Endodermal cell (in vitro differentiated cells): ENCODE data around the gene SPRYD3. TPM values are rescaled to one million over a fixed set of nuclear protein-coding genes. Genes with fewer than 3 reads are reported as not detected.

Experiments
- DNase-seq: peaks from one replicate; pipeline ENCODE4 v3.0.0-alpha.2; 2017
- H3K27ac ChIP-seq: 2 replicates; pipeline ENCODE4 v1.5.1; 2013; ENCODE audit warnings: mild to moderate bottlenecking, low read depth, low read length, moderate library complexity
- H3K27me3 ChIP-seq: 2 replicates; pipeline ENCODE4 v1.6.1; 2013; ENCODE audit warnings: mild to moderate bottlenecking, low read length, moderate library complexity; ENCODE audit not compliant: insufficient read depth, control insufficient read depth, poor library complexity, severe bottlenecking
- H3K36me3 ChIP-seq: 2 replicates; pipeline ENCODE4 v1.7.0; 2013; ENCODE audit warnings: mild to moderate bottlenecking, low read length, moderate library complexity; ENCODE audit not compliant: control insufficient read depth, insufficient read depth
- H3K4me1 ChIP-seq: one replicate; pipeline ENCODE4 v1.7.0; 2013; ENCODE audit warnings: low read length; ENCODE audit not compliant: control insufficient read depth, insufficient read depth
- H3K4me3 ChIP-seq: 2 replicates; pipeline ENCODE4 v1.5.1; 2013; ENCODE audit warnings: mild to moderate bottlenecking, low read length, moderate library complexity
- H3K9ac ChIP-seq: 2 replicates; pipeline ENCODE4 v1.6.1; 2013; ENCODE audit warnings: mild to moderate bottlenecking, low read length, moderate library complexity; ENCODE audit not compliant: poor library complexity, severe bottlenecking; ENCODE audit errors: extremely low read depth
- H3K9me3 ChIP-seq: 2 replicates; pipeline ENCODE4 v1.6.1; 2013; ENCODE audit warnings: mild to moderate bottlenecking, low read length, moderate library complexity; ENCODE audit not compliant: control insufficient read depth
- H3K27ac Mint-ChIP-seq: 2 replicates; pipeline ENCODE4 v1.8.0; 2020; ENCODE audit warnings: mixed read lengths
- H3K27me3 Mint-ChIP-seq: 2 replicates; pipeline ENCODE4 v1.8.0; 2021; ENCODE audit warnings: mild to moderate bottlenecking, mixed read lengths; ENCODE audit not compliant: insufficient read depth
- H3K36me3 Mint-ChIP-seq: 2 replicates; pipeline ENCODE4 v1.8.0; 2020; ENCODE audit warnings: low read depth, mixed read lengths
- H3K4me1 Mint-ChIP-seq: 2 replicates; pipeline ENCODE4 v1.8.0; 2020; ENCODE audit warnings: mixed read lengths
- H3K4me3 Mint-ChIP-seq: 2 replicates; pipeline ENCODE4 v1.8.0; 2020; ENCODE audit warnings: mild to moderate bottlenecking, moderate library complexity, mixed read lengths
- H3K9me3 Mint-ChIP-seq: 2 replicates; pipeline ENCODE4 v1.8.0; 2020; ENCODE audit warnings: mild to moderate bottlenecking, mixed read lengths
- WGBS, 2 experiments: methylation state at CpG; one replicate each; pipeline versions ENCODE4 v1.1.5 to v1.1.7; 2013; ENCODE audit warnings: missing lambda C conversion rate in 2 of 2, mixed read lengths in 1 of 2; ENCODE audit not compliant: insufficient coverage in 1 of 2, insufficient read length in 1 of 2; 5-methylcytosine and 5-hydroxymethylcytosine counted together
- total RNA-seq, 2 donors: library from RNA; stranded (reverse); fragmentation: NEBNext Ultra II Directional in 1 of 2; extraction: Animal tissue kit (Norgen Biotek cat#: 25700) in 1 of 2; gene quantifications; 2 replicates in 1 of 2; 3 replicates in 1 of 2; pipeline ENCODE4 v1.2.1, GENCODE V29; 2021
- TF ChIP-seq, protein P1 (sequence below): fragments of 200-600 bp; sonication (generic); conservative IDR thresholded peaks from 2 replicates; pipeline ENCODE4 v1.5.0; 2021; ENCODE audit warnings: antibody characterized with exemption, mild to moderate bottlenecking

The SPRYD3 gene
- total RNA-seq, 2 donors from 2014 or later: 13.0 to 18.4 TPM

DNA sequence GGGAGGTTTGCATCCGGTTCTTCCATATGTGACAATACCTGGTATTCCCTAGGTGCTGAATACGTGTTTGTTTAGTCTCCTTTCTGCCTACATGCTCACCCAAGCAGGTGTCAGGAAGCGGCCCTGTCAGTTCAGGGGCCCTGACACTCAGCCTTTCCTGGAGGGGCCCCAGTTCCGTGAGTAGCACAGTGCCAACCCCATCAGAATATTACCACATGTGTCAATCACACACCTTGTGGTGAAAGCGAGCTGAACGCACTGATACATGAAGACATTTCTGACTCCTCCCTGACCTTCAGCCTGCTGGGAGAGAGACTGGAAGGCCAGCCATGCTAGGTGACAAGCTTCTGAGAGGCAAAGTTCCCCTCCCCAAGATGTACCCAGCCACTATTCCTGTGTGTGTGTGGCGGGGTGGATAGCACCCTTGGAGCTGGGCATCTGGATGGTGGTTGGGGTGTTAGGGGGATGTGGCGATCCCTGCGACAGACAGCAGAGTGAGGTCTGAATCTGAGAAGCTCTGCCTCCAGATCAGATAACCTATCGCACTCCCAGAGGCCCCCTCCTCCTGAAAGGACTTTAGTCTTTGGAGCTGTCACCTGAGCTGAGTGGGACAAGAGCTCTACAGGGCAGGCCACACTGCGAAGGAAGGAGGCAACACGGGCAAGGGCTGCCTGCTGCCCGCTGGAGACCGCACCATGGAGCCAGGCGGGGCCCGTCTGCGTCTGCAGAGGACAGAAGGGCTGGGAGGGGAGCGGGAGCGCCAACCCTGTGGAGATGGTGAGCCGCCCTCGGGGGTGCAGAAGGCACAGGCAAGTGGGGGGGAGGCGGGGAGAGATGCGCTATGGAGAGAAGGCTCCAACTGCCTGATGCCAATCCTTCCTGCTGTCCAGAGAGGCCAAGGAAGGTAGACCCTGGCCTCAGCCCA is 24.0 kb upstream of the SPRYD3 start, which contains the start of gene SOAT2:
Gene SOAT2, plus strand, starts transcription at position 604 of the 925 bp plus-strand sequence. Its CDS starts 92 bp downstream, at position 696.
- peaks cover 17% of the 10 kb centered on the region for H3K27me3 Mint-ChIP-seq
- peak within 1 kb of the TSS; percentile 55 for H3K27ac Mint-ChIP-seq
- no peak within 1 kb of the TSS for H3K27ac ChIP-seq

DNA sequence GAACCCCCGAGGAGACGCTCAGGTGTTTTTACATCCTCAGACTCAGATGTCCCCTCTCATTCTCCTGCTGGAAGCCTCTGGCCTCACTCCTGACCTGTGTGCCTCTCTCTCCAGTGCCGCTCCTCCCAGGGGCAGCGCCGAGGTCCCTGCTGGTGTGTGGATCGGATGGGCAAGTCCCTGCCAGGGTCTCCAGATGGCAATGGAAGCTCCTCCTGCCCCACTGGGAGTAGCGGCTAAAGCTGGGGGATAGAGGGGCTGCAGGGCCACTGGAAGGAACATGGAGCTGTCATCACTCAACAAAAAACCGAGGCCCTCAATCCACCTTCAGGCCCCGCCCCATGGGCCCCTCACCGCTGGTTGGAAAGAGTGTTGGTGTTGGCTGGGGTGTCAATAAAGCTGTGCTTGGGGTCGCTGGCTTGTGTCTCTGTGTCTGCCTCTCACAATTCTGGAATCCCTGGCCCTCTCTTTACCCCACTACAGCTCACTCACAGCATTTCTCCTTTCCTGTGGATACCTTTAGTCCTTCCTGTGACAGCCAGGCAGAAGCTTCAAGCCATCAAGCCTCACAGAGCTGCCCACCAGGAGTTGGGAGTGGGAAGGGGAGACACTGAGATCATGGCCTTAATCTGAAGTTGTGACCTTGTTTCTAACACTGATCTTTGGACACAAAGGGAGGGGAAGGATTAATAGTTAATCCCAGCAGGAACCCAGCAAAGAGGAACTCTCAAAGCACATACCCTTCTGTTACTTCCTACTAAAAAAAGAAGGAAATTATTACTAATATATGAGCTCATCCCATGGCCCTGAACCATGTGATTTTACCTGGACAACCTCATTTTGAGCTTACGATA is 23.0 kb upstream of the SPRYD3 start:
- H3K36me3 Mint-ChIP-seq: no peaks in the 10 kb centered on the region
- Histone ChIP-seq H3K36me3 (no peaks in the 10 kb centered on the region), H3K27ac (no peak overlapping the region), H3K4me1 (peaks cover 23% of the 10 kb centered on the region), H3K27me3 (peaks cover 17% of the 10 kb centered on the region), H3K4me3 (no peak overlapping the region), H3K9me3 (no peaks in the 10 kb centered on the region), H3K9ac (no peak overlapping the region)
- DNase-seq: peak; percentile 48
- H3K4me1 Mint-ChIP-seq: peaks cover 50% of the 10 kb centered on the region
- H3K9me3 Mint-ChIP-seq: no peaks in the 10 kb centered on the region
- TF ChIP-seq, protein P1, sequence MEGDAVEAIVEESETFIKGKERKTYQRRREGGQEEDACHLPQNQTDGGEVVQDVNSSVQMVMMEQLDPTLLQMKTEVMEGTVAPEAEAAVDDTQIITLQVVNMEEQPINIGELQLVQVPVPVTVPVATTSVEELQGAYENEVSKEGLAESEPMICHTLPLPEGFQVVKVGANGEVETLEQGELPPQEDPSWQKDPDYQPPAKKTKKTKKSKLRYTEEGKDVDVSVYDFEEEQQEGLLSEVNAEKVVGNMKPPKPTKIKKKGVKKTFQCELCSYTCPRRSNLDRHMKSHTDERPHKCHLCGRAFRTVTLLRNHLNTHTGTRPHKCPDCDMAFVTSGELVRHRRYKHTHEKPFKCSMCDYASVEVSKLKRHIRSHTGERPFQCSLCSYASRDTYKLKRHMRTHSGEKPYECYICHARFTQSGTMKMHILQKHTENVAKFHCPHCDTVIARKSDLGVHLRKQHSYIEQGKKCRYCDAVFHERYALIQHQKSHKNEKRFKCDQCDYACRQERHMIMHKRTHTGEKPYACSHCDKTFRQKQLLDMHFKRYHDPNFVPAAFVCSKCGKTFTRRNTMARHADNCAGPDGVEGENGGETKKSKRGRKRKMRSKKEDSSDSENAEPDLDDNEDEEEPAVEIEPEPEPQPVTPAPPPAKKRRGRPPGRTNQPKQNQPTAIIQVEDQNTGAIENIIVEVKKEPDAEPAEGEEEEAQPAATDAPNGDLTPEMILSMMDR: no peak
- no peak overlapping the region for H3K27ac Mint-ChIP-seq
- no peak overlapping the region for H3K4me3 Mint-ChIP-seq
- H3K27me3 Mint-ChIP-seq: peaks cover 22% of the 10 kb centered on the region
- 85 to 92% methylated on average over 6 to 11 of the region's 12 CpGs for WGBS, 2 experiments

More for the DNA sequence above, 24.0 kb upstream of the SPRYD3 start, which contains the start of gene SOAT2:
- Mint-ChIP-seq H3K4me1 (peaks cover 49% of the 10 kb centered on the region), H3K9me3 (no peaks in the 10 kb centered on the region), H3K4me3 (no peak within 1 kb of the TSS), H3K36me3 (no peaks in the 10 kb centered on the region)
- H3K4me3 ChIP-seq: no peak within 1 kb of the TSS
- H3K9me3 ChIP-seq: peaks cover 3% of the 10 kb centered on the region
- no peaks in the 10 kb centered on the region for H3K36me3 ChIP-seq
- peaks cover 9% of the 10 kb centered on the region for H3K27me3 ChIP-seq
- 86 to 88% methylated on average over 8 to 23 of the region's 23 CpGs for WGBS, 2 experiments
- H3K9ac ChIP-seq: no peak within 1 kb of the TSS
- peaks cover 23% of the 10 kb centered on the region for H3K4me1 ChIP-seq
- TF ChIP-seq, protein P1: no peak
- DNase-seq: peak; percentile 62

DNA sequence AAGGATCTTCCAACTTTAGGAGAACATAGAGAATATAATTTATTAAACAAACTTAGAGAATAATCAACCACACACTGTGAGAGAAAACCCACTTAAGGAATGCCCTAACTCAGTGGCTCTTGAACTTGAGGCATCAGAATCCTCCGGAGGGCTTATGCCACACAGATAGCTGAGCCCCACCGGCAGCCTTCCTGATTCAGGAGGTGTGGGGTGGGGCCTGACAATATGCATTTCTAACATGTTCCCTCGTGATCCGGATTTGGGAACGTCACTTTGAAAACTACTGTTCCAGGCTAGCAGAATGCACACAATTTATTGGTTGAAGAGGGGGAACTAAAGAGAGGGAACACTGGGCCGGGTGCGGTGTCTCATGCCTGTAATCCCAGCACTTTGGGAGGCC is 22.1 kb upstream of the SPRYD3 start:
- Histone ChIP-seq H3K36me3 (no peaks in the 10 kb centered on the region), H3K4me3 (no peak overlapping the region), H3K9ac (no peak overlapping the region), H3K27ac (no peak overlapping the region), H3K9me3 (no peaks in the 10 kb centered on the region), H3K27me3 (peaks cover 26% of the 10 kb centered on the region), H3K4me1 (peaks cover 27% of the 10 kb centered on the region)
- H3K27ac Mint-ChIP-seq: no peak overlapping the region
- 84 to 92% methylated on average over 6 to 7 of the region's 7 CpGs for WGBS, 2 experiments
- no peaks in the 10 kb centered on the region for H3K9me3 Mint-ChIP-seq
- DNase-seq: peak; percentile 28
- no peaks in the 10 kb centered on the region for H3K36me3 Mint-ChIP-seq
- no peak overlapping the region for H3K4me3 Mint-ChIP-seq
- H3K27me3 Mint-ChIP-seq: peaks cover 31% of the 10 kb centered on the region
- H3K4me1 Mint-ChIP-seq: peaks cover 55% of the 10 kb centered on the region
- TF ChIP-seq, protein P1: no peak
